DMS114 treated with DMSO at 0.1 percent for 48 hours (cell line): ENCODE measurements around the gene SHBG.
A peak's percentile ranks its signal among the peaks of the same experiment; 100 is the strongest.
"Not testable (repeated sequence)": the region's sequence is repeated elsewhere in the genome, so short reads cannot be mapped to it uniquely, and the experiment has no call there.

Experiments used
- DNase-seq: peaks from one replicate; lab custom pipeline; 2025; ENCODE audit not compliant: unreplicated experiment; lab: John Stamatoyannopoulos, UW

The SHBG gene, protein sequence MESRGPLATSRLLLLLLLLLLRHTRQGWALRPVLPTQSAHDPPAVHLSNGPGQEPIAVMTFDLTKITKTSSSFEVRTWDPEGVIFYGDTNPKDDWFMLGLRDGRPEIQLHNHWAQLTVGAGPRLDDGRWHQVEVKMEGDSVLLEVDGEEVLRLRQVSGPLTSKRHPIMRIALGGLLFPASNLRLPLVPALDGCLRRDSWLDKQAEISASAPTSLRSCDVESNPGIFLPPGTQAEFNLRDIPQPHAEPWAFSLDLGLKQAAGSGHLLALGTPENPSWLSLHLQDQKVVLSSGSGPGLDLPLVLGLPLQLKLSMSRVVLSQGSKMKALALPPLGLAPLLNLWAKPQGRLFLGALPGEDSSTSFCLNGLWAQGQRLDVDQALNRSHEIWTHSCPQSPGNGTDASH

GRCh38 chr17:7629939-7630571 lies at the start of gene SHBG:
TSS of gene SHBG (plus strand) at chr17:7630135. CDS start at chr17:7630173, 38 bp downstream.
- no peak for DNase-seq

- no peak for DNase-seq
Measured at GRCh38 chr17:7580604-7581575, 49.0 kb upstream of the SHBG start.

DNA sequence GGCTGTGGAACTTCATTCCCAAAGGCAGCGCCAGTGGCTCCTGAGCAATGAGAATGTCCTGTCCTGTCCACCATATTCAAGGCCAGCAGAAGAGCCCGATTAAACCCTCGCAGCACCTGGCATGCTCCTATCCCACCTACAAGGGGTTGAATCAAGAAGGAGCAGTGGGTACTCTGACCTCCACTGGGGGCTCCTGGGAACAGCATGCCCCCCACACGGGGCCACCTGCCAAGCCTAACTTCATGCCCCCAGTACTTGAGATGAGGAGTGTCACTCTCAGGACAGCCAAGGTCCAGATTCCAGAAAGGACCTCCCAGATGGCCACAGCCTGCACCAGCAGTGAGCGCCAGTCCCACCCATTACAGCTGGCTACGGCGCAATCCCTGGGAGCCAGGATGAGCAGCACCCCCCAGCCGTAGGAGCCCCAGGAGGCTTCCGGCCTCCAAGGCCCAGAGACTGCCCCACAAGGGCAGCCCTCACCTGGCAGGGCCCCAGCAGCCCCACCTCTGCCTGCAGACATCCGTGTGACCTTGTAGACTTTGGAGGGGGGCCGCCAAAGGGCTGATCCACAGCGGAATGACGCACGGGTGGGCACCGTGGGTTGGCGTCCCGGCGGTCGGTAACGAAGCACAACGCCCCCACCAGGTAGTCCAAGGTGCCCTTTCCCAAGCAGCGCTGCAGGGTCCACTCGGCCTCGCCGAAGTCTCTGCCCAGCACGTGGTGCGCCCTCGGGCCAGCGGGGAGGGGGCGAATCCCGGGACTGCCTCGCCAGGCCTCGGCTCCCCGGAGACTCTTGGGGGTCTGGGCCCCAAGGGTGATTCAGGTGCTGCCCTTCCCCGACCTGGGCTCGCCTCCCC lies 47.3 kb upstream of the SHBG start:
- DNase-seq: no peak

GRCh38 chr17:7583253-7584109 lies 46.5 kb upstream of the SHBG start, which contains the start of gene MPDU1:
TSS of gene MPDU1 (plus strand) at chr17:7583852. CDS start at chr17:7583863, 11 bp downstream.
- DNase-seq: peak; percentile 90

DNA sequence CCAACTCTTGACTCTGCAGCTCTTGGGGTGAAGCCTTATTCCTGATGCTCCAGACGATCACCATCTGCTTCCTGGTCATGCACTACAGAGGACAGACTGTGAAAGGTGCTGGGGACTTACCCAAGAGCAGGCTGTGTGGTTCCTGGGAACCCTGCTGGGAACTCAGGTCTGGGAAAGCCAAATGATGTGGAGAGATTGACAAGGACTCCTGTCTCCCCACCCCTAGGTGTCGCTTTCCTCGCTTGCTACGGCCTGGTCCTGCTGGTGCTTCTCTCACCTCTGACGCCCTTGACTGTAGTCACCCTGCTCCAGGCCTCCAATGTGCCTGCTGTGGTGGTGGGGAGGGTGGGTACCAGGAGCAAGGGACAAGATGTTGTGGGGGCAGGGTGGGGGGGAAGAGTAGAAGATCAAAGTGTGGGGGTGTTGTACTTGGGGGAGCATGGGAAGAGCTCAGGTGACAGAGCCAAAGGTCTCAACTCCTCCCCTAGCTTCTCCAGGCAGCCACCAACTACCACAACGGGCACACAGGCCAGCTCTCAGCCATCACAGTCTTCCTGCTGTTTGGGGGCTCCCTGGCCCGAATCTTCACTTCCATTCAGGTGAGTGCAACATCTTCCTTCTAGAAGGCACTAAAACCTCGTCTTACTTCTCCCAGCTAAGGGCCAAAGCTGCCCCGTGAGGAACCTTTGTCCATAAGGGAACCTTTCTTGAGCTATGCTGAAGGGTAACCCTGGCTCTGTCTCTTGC lies 43.1 kb upstream of the SHBG start:
- DNase-seq: peak; percentile 34

GRCh38 chr17:7587420-7588151 lies 42.3 kb upstream of the SHBG start:
- DNase-seq: no peak

GRCh38 chr17:7588553-7589203 lies 41.3 kb upstream of the SHBG start:
- DNase-seq: no peak

DNA sequence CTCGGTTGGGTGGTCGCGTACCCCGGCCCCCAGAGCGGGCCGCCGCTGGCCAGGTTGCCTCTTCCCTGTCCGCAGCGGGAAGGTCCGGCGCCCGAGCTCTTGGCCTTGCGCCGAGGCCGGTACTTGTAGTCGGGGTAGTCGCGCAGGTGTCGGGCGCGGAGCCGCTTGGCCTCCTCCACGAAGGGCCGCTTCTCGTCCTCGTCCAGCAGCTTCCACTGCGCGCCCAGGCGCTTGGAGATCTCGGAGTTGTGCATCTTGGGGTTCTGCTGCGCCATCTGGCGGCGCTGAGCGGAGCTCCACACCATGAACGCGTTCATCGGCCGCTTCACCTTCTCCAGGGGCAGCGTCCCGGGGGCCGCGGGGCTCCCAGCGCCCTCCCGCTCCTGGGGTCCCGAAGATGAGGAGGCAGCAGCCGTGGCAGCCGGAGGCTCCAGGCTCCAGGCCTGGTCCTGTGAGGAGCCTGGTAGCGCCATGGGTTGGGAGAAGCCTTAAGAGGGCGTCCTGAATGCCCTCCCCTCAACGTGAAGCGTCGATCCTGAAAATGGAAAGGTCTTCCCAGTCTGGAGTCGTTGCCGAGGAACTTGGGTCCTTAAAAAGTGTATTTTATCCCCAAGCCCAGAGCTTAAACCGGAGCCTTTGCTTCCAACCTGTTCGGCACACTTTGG lies 40.6 kb upstream of the SHBG start:
- no peak for DNase-seq

- no peak for DNase-seq
Measured at GRCh38 chr17:7589891-7590691, 39.8 kb upstream of the SHBG start, which contains the start of gene SOX15. TSS of gene SOX15 (minus strand) at chr17:7590094. CDS start at chr17:7589676, 418 bp downstream.

GRCh38 chr17:7590743-7591142 lies 39.2 kb upstream of the SHBG start:
- no peak for DNase-seq

DNA sequence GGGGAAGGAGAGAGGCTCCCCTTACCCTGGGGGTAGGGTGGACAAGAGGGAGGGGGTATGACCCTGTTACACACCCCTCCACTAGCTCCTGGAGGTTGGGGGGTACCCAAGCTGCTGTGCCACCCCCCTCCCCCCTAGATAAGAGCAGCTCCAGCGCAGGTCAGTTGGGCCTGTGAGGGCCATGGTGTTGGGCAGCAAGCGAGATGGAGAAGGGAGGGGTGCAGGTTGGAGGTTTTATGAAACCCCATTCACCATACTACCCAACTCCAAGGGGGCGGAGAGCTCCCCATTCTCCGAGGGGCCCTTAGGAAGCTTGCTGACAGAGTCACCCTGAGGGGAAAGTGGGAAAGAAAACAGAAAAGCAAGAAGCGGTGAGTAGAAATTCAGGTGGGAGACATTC lies 38.3 kb upstream of the SHBG start:
- DNase-seq: no peak

DNA sequence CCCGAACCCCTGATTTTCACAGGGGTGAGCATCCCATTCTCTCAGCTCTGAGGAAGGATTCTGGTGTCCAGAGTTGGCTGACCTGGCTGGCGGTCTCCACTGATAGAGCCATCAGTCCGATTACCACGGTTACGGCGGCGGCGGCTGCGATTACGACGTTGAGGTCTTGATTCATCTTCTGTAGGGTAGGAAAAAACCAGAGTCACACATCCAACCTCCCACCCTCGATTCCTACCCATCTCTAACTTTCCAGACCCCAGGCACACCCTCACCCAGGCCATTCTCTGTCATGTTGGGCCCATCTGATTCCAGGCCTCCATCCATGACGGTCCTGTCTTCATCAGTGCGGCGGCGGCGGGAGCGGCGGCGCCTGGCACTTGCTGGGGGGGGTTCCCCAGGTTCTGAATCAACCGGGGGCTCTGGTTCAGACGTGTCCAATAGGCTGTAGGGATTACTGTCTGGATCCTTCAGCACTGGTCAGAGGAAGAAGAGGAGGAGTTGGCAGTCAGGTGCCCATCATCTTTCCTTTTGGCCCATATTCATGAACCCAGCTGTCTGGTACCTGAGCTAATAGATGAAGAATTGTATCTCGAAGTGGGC lies 37.4 kb upstream of the SHBG start:
- DNase-seq: no peak

GRCh38 chr17:7593296-7593695 lies 36.6 kb upstream of the SHBG start:
- DNase-seq: no peak

DNA sequence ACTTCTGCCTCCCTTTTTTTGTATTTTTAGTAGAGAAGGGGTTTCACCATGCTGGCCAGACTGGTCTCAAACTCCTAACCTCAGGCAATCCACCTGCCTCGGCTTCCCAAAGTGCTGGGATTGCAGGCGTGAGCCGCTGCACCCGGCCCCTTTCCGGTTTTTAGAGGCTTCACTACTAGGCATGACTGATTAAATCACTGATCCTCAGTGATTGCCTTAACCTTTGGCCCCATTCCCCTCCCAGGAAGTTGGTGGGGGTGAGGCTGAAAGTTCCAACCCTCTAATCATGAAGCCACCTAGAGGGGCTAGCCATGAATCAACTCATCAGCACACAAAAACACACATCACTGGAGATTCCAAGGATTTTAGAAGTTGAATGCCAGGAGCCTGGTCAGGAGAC lies 32.4 kb upstream of the SHBG start:
- DNase-seq: not testable (repeated sequence)

DNA sequence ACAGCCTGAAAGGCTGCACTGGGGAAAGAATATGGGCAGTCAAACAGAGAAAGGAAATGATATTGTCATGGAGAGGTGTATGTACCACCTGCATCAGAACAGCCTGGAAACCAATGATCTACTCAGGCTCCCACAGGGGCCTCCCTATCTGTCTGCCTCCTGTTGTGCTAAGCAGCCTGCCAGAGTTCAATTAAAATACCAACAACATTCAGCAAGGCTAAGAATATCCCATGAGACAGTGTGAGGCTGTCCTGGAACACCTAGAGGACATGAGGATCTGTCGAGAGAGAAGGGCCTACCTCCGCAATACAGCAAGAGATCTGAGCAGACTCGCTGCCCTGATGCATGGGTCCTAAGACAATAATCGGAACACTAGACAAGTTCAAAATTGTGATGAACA lies 23.7 kb upstream of the SHBG start:
- no peak for DNase-seq

DNA sequence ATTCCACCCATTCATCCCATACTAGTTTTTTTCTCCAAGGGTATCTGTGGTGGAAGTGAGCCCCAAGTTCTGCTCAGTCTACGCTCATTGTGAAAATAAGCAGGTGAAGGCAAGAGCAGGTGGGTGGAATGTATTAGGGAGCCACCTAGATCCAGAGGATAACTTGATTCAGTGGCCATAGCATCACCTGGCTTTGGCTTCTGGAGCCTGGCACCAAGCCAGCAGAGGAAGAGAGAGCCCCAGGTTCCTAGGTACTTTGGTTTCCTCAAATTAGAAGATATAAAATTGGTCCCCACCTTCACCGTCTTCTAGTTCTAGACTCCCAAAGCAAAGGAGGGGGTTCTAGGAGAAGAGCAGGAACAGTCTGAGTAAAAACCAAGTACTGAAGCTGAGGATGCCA lies 19.3 kb upstream of the SHBG start:
- no peak for DNase-seq
